ENCODE measurements around the gene PER2.

Gene PER2

DNA sequence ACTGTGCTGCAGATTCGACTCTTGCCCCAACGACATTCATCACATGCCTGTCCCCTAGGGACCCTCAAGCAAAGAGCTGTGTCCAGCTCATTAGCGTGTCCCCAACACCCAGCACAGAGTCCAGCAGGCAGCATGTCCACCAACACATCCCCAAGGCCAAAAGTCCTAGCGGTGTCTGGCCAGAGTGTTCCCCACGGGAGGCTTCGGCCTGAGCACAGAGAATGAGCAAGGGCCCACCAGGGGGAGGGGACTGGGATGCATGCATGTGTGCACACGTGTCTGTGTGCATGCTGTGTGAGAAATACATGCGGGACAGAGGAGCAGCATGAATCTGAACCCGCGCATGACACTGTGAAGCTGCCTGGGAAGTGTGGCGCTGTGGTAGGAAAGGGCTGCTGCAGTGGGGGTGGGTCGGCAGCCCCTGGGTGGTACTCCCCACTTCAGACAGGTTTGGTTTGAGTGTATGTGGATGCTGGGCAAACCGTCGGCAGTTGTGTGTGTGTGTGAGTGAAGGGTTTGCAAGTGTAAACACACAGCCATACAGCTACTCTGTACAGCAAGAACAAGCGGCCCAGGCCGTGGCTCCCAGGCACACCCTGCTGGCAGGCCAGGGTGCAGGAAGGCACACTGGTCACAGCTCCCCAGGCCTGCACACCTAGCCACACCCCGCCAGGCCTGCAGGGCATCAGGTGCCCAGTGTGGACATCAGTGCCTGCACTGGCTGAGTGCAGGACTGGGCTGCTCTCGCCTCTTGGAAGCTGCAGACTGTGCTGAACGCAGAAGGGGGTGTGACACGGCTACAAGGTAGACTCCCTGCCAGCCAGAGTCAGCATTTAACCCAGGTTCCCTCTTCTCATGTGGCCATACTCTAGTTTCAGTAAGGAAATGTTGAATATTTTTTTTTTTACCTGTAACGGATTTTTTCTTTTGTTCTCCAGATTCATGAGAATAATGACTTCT, 29.1 kb downstream of the PER2 start:
- Histone ChIP-seq H3K36me3 (ENCODE audit: control insufficient read depth in 1 of 2, insufficient read depth in 2 of 2, low read length in 2 of 2) (peaks cover 3 to 5% of the 10 kb centered on the region in 2 experiments), H3K27ac (ENCODE audit: low read depth, low read length) (no peak overlapping the region), H3K4me3 (ENCODE audit: low read depth, low read length) (no peak overlapping the region), H3K27me3 (ENCODE audit: insufficient read depth, low read length) (no peaks in the 10 kb centered on the region), H4K12ac (ENCODE audit: low read depth, low read length) (no peak overlapping the region), H4K91ac (ENCODE audit: low read depth, low read length) (no peak overlapping the region), H3K4ac (ENCODE audit: low read depth, low read length) (no peak overlapping the region), H3K79me1 (ENCODE audit: low read length) (no peaks in the 10 kb centered on the region), H2AK5ac (ENCODE audit: low read length) (no peak overlapping the region), H3K9me3 (ENCODE audit: insufficient read depth, low read depth, low read length) (no peaks in the 10 kb centered on the region), H3K4me1 (ENCODE audit: control insufficient read depth in 1 of 2, insufficient read depth in 2 of 2, low read length in 2 of 2) (peaks cover 4 to 7% of the 10 kb centered on the region in 2 experiments), H2BK120ac (ENCODE audit: insufficient read depth, low read length, poor library complexity) (no peak overlapping the region), H3K14ac (ENCODE audit: low read length) (no peak overlapping the region), H2BK5ac (ENCODE audit: low read depth, low read length, poor library complexity) (no peak overlapping the region), H3K4me2 (ENCODE audit: low read length) (no peak overlapping the region), H2AFZ (ENCODE audit: insufficient read depth, low read length, poor library complexity) (no peak overlapping the region), H3K23ac (ENCODE audit: low read length) (no peak overlapping the region), H2BK12ac (ENCODE audit: low read length) (no peak overlapping the region), H3K18ac (ENCODE audit: low read length) (no peak overlapping the region), H3K79me2 (ENCODE audit: control insufficient read depth, insufficient read depth, low read length, poor library complexity) (no peaks in the 10 kb centered on the region), H3K9ac (ENCODE audit: low read length) (no peak overlapping the region), H4K8ac (ENCODE audit: low read depth, low read length) (no peak overlapping the region)
- no CpG with 5 or more reads among the region's 21 CpGs for WGBS (ENCODE audit: extremely low coverage, insufficient coverage, insufficient read length)
- no peak for DNase-seq

GRCh38 chr2:238257786-238258700, 30.4 kb downstream of the PER2 start:
- Histone ChIP-seq H2AK5ac (ENCODE audit: low read length) (no peak overlapping the region), H3K79me2 (ENCODE audit: control insufficient read depth, insufficient read depth, low read length, poor library complexity) (no peaks in the 10 kb centered on the region), H3K23ac (ENCODE audit: low read length) (no peak overlapping the region), H2AFZ (ENCODE audit: insufficient read depth, low read length, poor library complexity) (no peak overlapping the region), H3K9me3 (ENCODE audit: insufficient read depth, low read depth, low read length) (no peaks in the 10 kb centered on the region), H2BK120ac (ENCODE audit: insufficient read depth, low read length, poor library complexity) (no peak overlapping the region), H3K9ac (ENCODE audit: low read length) (no peak overlapping the region), H3K4me1 (ENCODE audit: control insufficient read depth in 1 of 2, insufficient read depth in 2 of 2, low read length in 2 of 2) (peaks cover 4 to 7% of the 10 kb centered on the region in 2 experiments), H3K4me3 (ENCODE audit: low read depth, low read length) (no peak overlapping the region), H3K4me2 (ENCODE audit: low read length) (no peak overlapping the region), H3K36me3 (ENCODE audit: control insufficient read depth in 1 of 2, insufficient read depth in 2 of 2, low read length in 2 of 2) (peaks cover 3 to 5% of the 10 kb centered on the region in 2 experiments), H3K18ac (ENCODE audit: low read length) (no peak overlapping the region), H3K27ac (ENCODE audit: low read depth, low read length) (no peak overlapping the region), H3K27me3 (ENCODE audit: insufficient read depth, low read length) (no peaks in the 10 kb centered on the region), H2BK12ac (ENCODE audit: low read length) (no peak overlapping the region), H4K12ac (ENCODE audit: low read depth, low read length) (no peak overlapping the region), H2BK5ac (ENCODE audit: low read depth, low read length, poor library complexity) (no peak overlapping the region), H3K14ac (ENCODE audit: low read length) (no peak overlapping the region), H4K91ac (ENCODE audit: low read depth, low read length) (no peak overlapping the region), H3K4ac (ENCODE audit: low read depth, low read length) (no peak overlapping the region), H4K8ac (ENCODE audit: low read depth, low read length) (no peak overlapping the region), H3K79me1 (ENCODE audit: low read length) (no peaks in the 10 kb centered on the region)
- no CpG with 5 or more reads among the region's 15 CpGs for WGBS (ENCODE audit: extremely low coverage, insufficient coverage, insufficient read length)
- DNase-seq, result peak; percentile 64 to 66

DNA sequence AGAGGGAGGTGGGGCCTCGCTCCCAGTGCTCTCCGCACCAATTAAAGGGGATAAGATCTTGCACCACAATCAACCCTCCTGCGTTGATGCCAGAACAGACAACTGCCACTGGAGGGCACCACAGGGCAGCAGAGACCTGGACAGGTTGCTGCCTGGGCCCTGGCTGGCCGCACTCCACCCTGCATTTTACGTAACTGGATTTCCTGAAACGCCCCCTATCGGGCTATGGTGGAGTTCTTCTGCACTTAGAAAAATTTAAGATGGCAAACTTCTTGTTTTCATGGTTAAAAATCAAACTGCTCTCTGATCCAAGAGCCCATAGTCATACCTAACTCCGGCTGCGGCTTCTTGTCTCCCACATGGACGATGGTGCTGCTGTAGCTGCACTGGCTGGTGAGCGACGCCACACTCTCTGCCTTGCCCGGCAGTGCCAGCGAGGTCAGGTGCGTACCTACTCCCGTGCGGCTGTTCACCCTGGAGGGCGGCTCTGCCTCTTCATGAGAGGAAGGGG, 31.8 kb downstream of the PER2 start:
- H3K4me2 ChIP-seq (ENCODE audit: low read length), result no peak overlapping the region
- no peak overlapping the region for H2BK12ac ChIP-seq (ENCODE audit: low read length)
- no peak overlapping the region for H3K23ac ChIP-seq (ENCODE audit: low read length)
- no peaks in the 10 kb centered on the region for H3K27me3 ChIP-seq (ENCODE audit: insufficient read depth, low read length)
- no peaks in the 10 kb centered on the region for H3K9me3 ChIP-seq (ENCODE audit: insufficient read depth, low read depth, low read length)
- no peak overlapping the region for H3K14ac ChIP-seq (ENCODE audit: low read length)
- no peak overlapping the region for H2BK5ac ChIP-seq (ENCODE audit: low read depth, low read length, poor library complexity)
- H3K4ac ChIP-seq (ENCODE audit: low read depth, low read length), result no peak overlapping the region
- no peak overlapping the region for H3K18ac ChIP-seq (ENCODE audit: low read length)
- H2BK120ac ChIP-seq (ENCODE audit: insufficient read depth, low read length, poor library complexity), result no peak overlapping the region
- no peak overlapping the region for H4K12ac ChIP-seq (ENCODE audit: low read depth, low read length)
- H3K79me2 ChIP-seq (ENCODE audit: control insufficient read depth, insufficient read depth, low read length, poor library complexity), result no peaks in the 10 kb centered on the region
- no peak overlapping the region for H3K9ac ChIP-seq (ENCODE audit: low read length)
- H4K8ac ChIP-seq (ENCODE audit: low read depth, low read length), result no peak overlapping the region
- H2AFZ ChIP-seq (ENCODE audit: insufficient read depth, low read length, poor library complexity), result no peak overlapping the region
- H3K79me1 ChIP-seq (ENCODE audit: low read length), result no peaks in the 10 kb centered on the region
- no peak overlapping the region for H3K27ac ChIP-seq (ENCODE audit: low read depth, low read length)
- peaks cover 3 to 5% of the 10 kb centered on the region in 2 experiments for H3K36me3 ChIP-seq (ENCODE audit: control insufficient read depth in 1 of 2, insufficient read depth in 2 of 2, low read length in 2 of 2)
- DNase-seq, result peak; percentile 74 to 84
- no CpG with 5 or more reads among the region's 18 CpGs for WGBS (ENCODE audit: extremely low coverage, insufficient coverage, insufficient read length)
- no peak overlapping the region for H4K91ac ChIP-seq (ENCODE audit: low read depth, low read length)
- no peak overlapping the region for H2AK5ac ChIP-seq (ENCODE audit: low read length)
- H3K4me3 ChIP-seq (ENCODE audit: low read depth, low read length), result no peak overlapping the region
- peaks cover 4 to 7% of the 10 kb centered on the region in 2 experiments for H3K4me1 ChIP-seq (ENCODE audit: control insufficient read depth in 1 of 2, insufficient read depth in 2 of 2, low read length in 2 of 2)

- no peak overlapping the region for H3K9ac ChIP-seq (ENCODE audit: low read length)
- peaks cover 3 to 5% of the 10 kb centered on the region in 2 experiments for H3K36me3 ChIP-seq (ENCODE audit: control insufficient read depth in 1 of 2, insufficient read depth in 2 of 2, low read length in 2 of 2)
- WGBS (ENCODE audit: extremely low coverage, insufficient coverage, insufficient read length), result no CpG with 5 or more reads among the region's 6 CpGs
- no peak overlapping the region for H3K4me2 ChIP-seq (ENCODE audit: low read length)
- H3K27me3 ChIP-seq (ENCODE audit: insufficient read depth, low read length), result no peaks in the 10 kb centered on the region
- H4K91ac ChIP-seq (ENCODE audit: low read depth, low read length), result no peak overlapping the region
- no peak overlapping the region for H3K4ac ChIP-seq (ENCODE audit: low read depth, low read length)
- no peak overlapping the region for H3K14ac ChIP-seq (ENCODE audit: low read length)
- H2AK5ac ChIP-seq (ENCODE audit: low read length), result no peak overlapping the region
- H4K8ac ChIP-seq (ENCODE audit: low read depth, low read length), result no peak overlapping the region
- no peak overlapping the region for H3K23ac ChIP-seq (ENCODE audit: low read length)
- H4K12ac ChIP-seq (ENCODE audit: low read depth, low read length), result no peak overlapping the region
- H3K79me2 ChIP-seq (ENCODE audit: control insufficient read depth, insufficient read depth, low read length, poor library complexity), result no peaks in the 10 kb centered on the region
- no peaks in the 10 kb centered on the region for H3K9me3 ChIP-seq (ENCODE audit: insufficient read depth, low read depth, low read length)
- H2AFZ ChIP-seq (ENCODE audit: insufficient read depth, low read length, poor library complexity), result no peak overlapping the region
- H3K27ac ChIP-seq (ENCODE audit: low read depth, low read length), result no peak overlapping the region
- DNase-seq, result no peak
- H3K4me3 ChIP-seq (ENCODE audit: low read depth, low read length), result no peak overlapping the region
- no peak overlapping the region for H2BK12ac ChIP-seq (ENCODE audit: low read length)
- H2BK5ac ChIP-seq (ENCODE audit: low read depth, low read length, poor library complexity), result no peak overlapping the region
- H3K79me1 ChIP-seq (ENCODE audit: low read length), result no peaks in the 10 kb centered on the region
- no peak overlapping the region for H3K18ac ChIP-seq (ENCODE audit: low read length)
- no peak overlapping the region for H2BK120ac ChIP-seq (ENCODE audit: insufficient read depth, low read length, poor library complexity)
- H3K4me1 ChIP-seq (ENCODE audit: control insufficient read depth in 1 of 2, insufficient read depth in 2 of 2, low read length in 2 of 2), result peaks cover 4 to 5% of the 10 kb centered on the region in 2 experiments
Measured at GRCh38 chr2:238256111-238256510, 32.3 kb downstream of the PER2 start.

Data from trophoblast cell (in vitro differentiated cells and primary cell).